HG03342 (cell line): ENCODE data around the gene CACNA2D3.

Experiments used
- ATAC-seq: cut with Tn5 transposase; IDR thresholded peaks from one replicate; pipeline ENCODE4 v1.9.1; 2021; ENCODE audit warnings: mild to moderate bottlenecking, moderate library complexity; ENCODE audit not compliant: unreplicated experiment

The CACNA2D3 gene

DNA sequence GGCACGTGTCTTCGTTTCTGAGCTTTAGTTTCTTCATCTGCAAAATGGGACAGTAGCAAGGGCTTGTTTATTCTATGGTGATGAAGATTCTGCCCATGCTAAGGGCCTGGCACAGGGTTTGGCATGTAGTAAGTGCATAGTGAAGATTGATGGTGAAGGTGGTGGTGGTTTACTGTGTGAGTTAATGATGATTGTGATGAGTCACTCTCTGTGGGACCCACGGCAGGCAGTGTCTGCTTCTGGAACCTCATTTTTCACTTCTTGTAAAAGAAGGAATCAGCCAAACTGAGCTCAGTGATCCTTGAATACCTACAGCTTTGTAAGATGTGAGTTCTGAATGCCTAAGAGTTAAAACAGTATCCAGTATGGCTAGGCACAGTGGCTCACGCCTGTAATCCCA, 891.7 kb downstream of the CACNA2D3 start:
- no peak for ATAC-seq

- ATAC-seq, result no peak
Observed at GRCh38 chr3:55014906-55015305, 892.6 kb downstream of the CACNA2D3 start.

- no peak for ATAC-seq
Observed at GRCh38 chr3:55017876-55018275, 895.5 kb downstream of the CACNA2D3 start.

DNA sequence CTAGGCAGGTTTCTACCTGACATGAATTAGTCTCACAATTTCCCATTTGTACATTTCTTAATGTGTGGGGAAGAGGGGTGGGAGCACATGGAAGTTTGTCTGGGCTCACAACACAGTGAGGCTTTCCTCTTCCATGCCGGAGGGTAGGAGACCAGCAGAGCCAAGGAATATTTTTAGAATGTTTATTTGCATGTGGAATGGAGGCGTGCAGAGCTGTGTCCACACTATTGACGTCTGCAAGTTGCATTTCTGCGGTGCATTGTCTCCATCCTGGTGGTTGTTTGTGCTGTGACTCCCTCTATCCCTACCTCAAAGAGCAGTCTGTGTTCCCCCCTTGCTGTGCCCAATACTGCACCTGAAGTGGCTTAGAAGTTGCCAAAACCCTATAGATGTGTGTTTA, 908.6 kb downstream of the CACNA2D3 start:
- no peak for ATAC-seq

DNA sequence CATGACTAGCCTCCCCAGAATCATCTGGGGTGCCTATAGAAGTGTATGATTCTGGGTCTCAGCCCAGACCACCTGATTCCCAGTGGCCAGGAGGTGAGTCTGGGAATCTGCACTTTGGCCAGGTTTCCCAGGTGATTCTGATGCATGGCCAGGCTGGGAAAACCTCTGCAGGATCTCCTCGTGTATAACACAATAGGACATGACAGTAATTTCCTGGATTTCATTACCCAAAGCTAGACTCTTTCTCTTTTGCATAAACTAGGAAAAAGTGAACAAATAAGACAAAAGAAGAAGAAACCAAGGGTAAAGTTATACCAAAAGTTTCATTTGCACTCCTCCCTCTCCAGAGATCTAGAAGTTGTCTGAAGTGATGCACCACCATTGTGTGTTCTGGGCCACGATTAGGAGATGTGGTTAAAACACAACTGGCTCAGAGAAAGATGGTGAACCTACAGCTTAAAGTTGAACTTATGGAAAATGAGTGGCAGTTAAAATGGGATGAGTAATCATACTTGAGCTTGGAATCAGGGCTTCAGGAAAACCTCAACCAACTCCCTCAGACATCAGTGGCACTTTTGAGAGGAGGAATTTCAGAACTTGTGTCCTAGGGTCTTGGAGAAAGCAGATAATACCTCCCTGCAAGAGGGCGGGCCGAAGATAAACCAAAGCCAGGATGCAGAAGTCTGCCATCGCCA, 914.7 kb downstream of the CACNA2D3 start:
- ATAC-seq, result no peak

GRCh38 chr3:55042591-55042990, 920.2 kb downstream of the CACNA2D3 start:
- ATAC-seq, result no peak

DNA sequence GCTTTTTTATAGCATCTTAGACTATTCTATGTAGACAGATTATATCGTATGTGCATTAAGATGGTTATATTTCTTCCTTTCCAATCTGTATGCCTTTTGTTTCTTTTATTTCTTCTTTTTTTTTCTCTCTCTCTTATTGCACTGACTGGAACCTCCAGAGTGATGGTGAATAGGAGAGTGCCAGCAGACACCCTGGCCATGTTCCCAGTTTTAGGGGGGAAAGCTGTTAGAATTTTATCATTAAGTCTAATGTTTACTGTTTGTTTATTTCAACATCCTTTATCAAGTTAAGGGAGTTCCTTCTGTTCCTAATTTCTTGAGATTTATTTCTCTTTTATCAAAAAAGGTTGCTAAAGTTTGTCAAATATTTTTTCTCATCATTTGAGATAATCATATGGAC, 922.1 kb downstream of the CACNA2D3 start:
- ATAC-seq, result no peak

GRCh38 chr3:55059027-55059629, 936.8 kb downstream of the CACNA2D3 start:
- no peak for ATAC-seq

DNA sequence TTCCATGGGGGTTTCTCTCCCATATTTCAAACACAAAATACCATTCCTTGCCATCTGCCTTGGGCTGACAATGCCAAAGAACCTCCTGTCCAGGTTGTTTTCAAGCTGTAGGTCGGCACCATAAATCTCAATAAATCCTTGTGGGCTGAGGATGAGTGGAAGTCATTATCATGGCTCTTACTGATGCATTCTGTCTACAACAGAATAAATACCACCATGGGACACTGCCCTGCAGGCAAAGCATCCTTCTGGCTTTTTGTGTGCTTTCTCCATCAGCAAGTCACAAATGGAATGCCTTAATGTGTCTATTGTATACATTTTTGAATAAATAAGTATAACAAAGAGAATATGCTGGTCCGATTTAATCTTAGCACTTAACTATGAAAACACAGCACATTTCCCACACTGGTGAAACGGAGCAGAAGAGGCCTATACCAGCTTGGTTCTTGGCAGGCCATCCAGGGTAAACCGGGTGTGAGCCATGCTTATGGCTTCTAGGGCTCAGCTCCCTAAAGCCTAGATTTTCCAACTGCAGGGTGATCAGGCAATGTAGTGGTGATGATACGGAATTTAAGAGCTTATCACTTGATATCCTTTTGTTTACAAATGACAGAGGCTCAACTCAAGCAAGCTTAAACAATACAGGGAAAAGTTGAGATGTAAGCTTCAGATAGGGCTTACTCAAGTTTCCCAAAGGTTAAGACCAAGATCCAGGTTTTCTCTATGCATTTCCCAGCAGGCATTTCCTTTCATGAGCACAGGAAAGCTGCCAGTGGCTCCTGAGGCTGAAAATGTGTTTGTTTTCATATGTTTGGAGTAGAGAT, 938.8 kb downstream of the CACNA2D3 start:
- ATAC-seq, result no peak

GRCh38 chr3:55061720-55062034, 939.3 kb downstream of the CACNA2D3 start:
- no peak for ATAC-seq

DNA sequence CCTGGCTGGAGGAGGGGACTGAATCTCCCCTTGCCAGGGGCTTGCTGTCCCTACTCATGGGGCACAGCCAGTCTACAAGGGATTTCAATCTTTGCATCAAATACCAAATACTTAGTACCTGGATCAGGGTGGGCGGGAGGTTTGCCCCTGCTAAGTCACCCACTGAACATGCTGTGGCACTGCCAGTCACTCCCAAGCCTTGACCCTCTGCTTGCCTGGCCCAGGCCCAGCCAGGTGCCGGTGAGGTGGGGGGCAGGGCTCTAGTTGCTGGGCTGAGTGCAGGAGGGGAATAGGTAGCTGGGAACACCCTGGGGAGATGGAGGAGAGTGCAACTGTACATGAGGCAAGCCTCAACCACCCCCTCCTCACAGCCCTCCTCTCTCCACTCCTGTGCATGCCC, 941.8 kb downstream of the CACNA2D3 start:
- no peak for ATAC-seq

GRCh38 chr3:55065331-55065730, 943.0 kb downstream of the CACNA2D3 start:
- no peak for ATAC-seq

GRCh38 chr3:55066551-55067047, 944.2 kb downstream of the CACNA2D3 start:
- ATAC-seq, result no peak

DNA sequence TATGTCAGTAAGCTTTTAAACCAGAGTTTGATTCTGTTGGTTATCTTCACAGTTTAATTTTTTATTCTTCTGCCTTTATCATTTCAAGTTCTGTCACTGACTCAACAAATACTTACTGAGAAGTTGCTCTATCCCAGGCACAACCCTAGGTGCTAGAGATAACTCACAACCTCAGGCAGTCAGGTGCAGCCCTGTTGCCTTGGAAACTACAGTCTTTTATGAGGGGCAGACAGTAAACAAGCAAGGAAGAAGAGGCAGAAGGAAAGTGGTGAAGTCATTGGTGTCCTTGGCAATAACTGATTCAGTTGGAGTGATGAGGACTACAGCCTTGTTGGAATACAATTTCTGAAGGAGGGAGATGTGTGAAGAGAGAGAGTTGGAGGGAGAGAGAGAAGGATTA, 947.6 kb downstream of the CACNA2D3 start:
- no peak for ATAC-seq

GRCh38 chr3:55074796-55075195, 952.4 kb downstream of the CACNA2D3 start:
- ATAC-seq, result no peak

DNA sequence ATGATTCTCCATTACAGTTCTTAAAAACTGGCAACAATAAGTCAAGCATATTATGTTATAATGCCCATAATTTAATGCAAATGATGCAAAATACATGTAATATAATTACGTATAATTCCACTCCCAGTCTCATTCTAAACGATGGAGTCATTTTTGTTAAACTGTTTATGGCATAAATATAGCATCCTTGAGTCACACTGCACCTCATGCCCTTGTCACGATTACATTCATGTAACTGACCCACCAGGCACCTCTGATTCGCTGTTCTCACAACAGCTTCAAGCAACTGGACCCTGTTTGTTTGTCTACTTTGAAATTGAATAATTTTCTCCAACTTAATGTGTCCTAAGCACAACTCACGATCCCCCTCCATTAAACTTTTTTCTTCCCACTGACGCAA, 953.5 kb downstream of the CACNA2D3 start:
- no peak for ATAC-seq

- ATAC-seq, result no peak
Observed at GRCh38 chr3:55077726-55078125, 955.4 kb downstream of the CACNA2D3 start.

DNA sequence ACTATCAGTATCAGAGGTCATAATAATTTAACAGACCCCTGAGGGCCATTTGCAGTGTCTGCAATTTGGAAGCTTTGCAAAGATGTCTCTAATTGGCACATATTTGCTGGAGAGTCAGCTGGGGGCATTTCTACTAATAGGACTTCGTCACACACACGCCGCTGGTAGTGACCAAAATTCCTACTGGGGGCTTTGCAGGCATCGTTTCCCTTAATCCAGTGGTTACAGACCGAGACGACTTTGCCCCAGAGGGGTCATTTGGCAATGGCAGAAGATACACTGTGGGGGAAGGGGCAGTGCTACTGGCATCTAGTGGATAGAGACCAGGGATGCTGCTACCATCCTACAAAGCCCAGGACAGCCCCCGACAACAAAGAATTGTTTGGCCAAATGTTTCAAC, 956.5 kb downstream of the CACNA2D3 start:
- ATAC-seq, result no peak

DNA sequence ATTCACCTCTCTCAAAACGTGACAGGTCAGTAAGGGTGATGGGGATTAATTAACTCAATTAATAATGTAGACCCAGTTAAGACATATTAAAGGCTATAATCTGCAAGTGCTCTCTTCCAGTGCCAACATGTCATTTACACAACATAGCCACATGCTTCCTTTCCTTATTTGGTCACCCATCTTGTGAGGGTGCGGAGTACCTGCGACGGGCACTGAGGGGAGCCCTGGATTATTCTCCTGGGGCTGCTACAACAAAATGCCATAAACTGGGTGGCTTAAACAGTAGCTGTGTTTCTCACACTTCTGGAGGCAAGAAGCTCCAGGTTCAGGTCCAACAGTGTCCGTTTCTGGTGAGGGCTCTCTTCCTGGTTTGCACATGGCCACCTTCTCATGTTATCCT, 962.9 kb downstream of the CACNA2D3 start:
- ATAC-seq, result no peak

- ATAC-seq, result no peak
Observed at GRCh38 chr3:55089211-55089610, 966.9 kb downstream of the CACNA2D3 start.

DNA sequence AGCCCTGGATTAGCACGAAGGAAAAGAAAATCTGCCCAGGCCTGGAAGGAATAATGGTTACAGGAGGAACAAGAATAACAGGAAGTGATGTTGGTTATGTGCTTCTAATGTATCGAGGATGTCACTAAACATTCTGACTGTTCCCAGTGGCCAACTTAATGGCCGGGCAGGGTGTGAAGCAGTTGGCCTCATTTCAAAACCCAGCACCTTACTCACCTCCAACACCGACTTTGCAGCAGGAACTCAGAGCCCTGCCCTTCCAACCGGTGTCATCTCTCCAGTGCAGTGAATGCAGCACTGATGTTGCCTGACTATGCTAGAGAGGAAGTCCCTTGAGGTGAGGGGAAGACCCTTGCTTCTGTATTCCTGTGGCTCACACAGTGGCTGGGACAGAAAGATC, 967.9 kb downstream of the CACNA2D3 start:
- no peak for ATAC-seq

DNA sequence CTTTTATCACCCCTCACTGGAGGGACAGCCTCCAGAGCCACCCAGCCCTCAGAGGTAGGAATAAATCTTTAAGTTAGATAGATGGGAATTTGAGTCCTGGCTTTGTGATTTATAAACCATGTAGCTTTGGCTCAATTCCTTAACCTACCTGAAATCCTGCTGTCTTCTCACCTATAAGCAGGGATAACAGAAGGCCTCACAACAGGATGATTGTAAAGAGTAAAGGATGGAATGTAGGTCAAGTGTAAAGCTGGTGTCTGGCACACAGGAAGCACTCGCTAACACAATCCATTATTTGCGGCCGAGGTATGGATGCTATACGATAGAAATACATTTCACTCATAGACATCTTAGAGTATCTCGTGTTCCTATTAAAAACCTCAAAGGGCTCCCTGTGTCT, 968.4 kb downstream of the CACNA2D3 start:
- ATAC-seq, result no peak
